HG03060 (cell line): ENCODE data around the gene ESYT2.

Source experiments
- ATAC-seq: cut with Tn5 transposase; IDR thresholded peaks from one replicate; pipeline ENCODE4 v1.9.1; 2021; ENCODE audit warnings: low read depth, moderate number of reproducible peaks; ENCODE audit not compliant: unreplicated experiment

ESYT2 gene

GRCh38 chr7:158776474-158776873 lies 52.8 kb downstream of the ESYT2 start:
- ATAC-seq: no peak

GRCh38 chr7:158774952-158775351 lies 54.4 kb downstream of the ESYT2 start:
- no peak for ATAC-seq

- ATAC-seq: no peak
Observed at GRCh38 chr7:158772916-158773315, 56.4 kb downstream of the ESYT2 start.

- no peak for ATAC-seq
Observed at GRCh38 chr7:158771213-158771834, 58.0 kb downstream of the ESYT2 start.

GRCh38 chr7:158767707-158768106 lies 61.6 kb downstream of the ESYT2 start:
- no peak for ATAC-seq

GRCh38 chr7:158766570-158767281 lies 62.6 kb downstream of the ESYT2 start:
- no peak for ATAC-seq

GRCh38 chr7:158765020-158765419 lies 64.3 kb downstream of the ESYT2 start:
- ATAC-seq: no peak

- ATAC-seq: no peak
Observed at GRCh38 chr7:158763454-158764033, 65.8 kb downstream of the ESYT2 start.

GRCh38 chr7:158761945-158762344 lies 67.4 kb downstream of the ESYT2 start:
- no peak for ATAC-seq

- no peak for ATAC-seq
Observed at GRCh38 chr7:158760936-158761335, 68.4 kb downstream of the ESYT2 start.

GRCh38 chr7:158760445-158760764 lies 68.9 kb downstream of the ESYT2 start:
- no peak for ATAC-seq

GRCh38 chr7:158759749-158760444 lies 69.4 kb downstream of the ESYT2 start:
- ATAC-seq: no peak

- ATAC-seq: no peak
Observed at GRCh38 chr7:158759245-158759614, 70.1 kb downstream of the ESYT2 start.

GRCh38 chr7:158758586-158759244 lies 70.6 kb downstream of the ESYT2 start:
- ATAC-seq: no peak

- no peak for ATAC-seq
Observed at GRCh38 chr7:158757404-158757989, 71.8 kb downstream of the ESYT2 start.

- no peak for ATAC-seq
Observed at GRCh38 chr7:158754746-158755444, 74.4 kb downstream of the ESYT2 start.

- ATAC-seq: no peak
Observed at GRCh38 chr7:158753900-158754299, 75.4 kb downstream of the ESYT2 start.

GRCh38 chr7:158751751-158752150 lies 77.6 kb downstream of the ESYT2 start:
- ATAC-seq: no peak

- ATAC-seq: no peak
Observed at GRCh38 chr7:158751199-158751598, 78.1 kb downstream of the ESYT2 start.

- no peak for ATAC-seq
Observed at GRCh38 chr7:158750702-158751101, 78.6 kb downstream of the ESYT2 start.
